HG02678 (cell line): ENCODE results near the gene VAV1.
"Not testable (repeated sequence)": the region's sequence is repeated elsewhere in the genome, so short reads cannot be mapped to it uniquely, and the experiment has no call there.

ENCODE experiments used
- ATAC-seq: cut with Tn5 transposase; IDR thresholded peaks from one replicate; pipeline ENCODE4 v1.9.1; 2021; ENCODE audit warnings: mild to moderate bottlenecking, moderate library complexity; ENCODE audit not compliant: unreplicated experiment

The VAV1 gene

DNA sequence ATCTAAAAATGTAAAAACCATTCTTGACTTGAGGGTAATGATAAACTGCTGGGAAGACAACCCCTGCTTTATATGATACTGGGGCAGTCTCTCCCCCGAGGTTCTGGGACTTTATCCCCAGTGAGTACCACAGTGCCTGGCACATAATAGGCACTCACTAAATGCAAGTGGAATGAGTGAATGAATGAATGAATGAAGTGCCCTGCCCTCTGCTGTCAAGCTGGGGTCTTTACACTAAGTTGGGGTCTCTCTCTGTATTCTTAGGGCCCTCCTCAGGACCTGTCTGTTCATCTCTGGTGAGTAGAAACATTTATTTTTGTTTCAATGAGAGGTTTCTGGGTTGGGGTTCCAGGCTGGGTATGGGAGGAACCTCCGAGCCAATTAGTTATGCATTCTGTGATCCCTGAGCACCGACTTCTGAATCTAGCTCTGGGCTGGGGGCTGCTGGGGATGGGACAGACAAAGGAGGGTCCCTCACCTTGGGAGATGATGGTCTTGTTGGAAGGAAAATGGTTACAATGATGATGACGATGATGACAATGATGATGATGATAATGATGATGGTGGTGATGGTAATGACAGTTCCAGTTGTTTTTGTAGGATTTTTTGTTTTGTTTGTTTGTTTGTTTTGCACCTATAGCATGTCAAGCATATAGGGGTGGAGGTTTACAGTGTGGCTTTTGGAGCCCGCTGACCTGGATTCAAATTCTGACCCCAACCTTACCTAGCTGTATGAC, 70.5 kb downstream of the VAV1 start:
- ATAC-seq: no peak

DNA sequence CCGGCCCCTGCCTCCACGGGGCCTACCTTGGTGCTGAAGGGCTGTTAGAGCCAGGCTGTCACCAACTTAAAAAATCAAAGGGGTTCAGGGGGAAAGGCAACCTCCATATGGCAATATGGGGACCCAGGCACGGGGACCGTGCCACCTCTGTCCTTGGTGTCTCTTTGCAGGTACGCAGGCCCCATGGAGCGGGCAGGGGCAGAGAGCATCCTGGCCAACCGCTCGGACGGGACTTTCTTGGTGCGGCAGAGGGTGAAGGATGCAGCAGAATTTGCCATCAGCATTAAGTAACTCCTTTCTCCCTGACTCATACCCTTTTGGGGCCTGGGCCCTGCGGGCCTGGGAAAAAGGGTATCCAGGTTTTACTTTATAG, 75.3 kb downstream of the VAV1 start:
- ATAC-seq: no peak

DNA sequence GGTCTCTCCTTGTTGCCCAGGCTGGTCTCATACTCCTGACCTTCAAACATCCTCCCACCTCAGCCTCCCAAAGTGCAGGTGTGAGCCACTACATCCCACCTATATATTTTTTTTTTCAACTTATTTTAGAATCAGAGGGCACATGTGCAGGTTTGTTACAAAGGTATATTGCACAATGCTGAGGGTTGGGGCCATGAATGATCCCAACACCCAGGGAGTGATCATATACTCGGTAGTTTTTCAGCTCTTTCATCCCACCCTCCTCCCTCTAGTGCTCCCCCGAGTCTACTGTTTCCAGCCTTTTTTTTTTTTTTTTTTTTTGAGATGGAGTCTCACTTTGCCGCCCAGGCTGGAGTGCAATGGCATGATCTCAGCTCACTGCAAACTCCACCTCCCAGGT, 76.5 kb downstream of the VAV1 start:
- no peak for ATAC-seq

DNA sequence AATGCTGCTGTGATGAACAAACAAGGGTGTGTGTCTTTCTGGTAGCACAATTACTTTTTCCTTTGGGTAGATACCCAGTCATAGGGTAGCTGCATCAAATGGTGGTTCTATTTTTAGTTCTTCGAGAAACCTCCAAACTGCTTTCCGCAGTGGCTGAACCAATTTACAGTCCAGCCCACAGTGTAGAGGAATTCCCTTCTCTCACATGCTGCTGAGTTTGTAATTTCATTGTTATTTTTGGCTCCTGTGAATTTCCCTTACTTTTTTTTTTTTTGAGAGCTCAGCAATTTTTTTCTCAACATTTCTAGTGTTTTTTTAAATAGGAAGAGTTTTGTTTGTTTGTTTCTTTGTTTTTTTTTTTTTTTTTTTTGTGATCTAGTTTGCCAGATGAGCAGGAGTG, 77.4 kb downstream of the VAV1 start:
- ATAC-seq: no peak

DNA sequence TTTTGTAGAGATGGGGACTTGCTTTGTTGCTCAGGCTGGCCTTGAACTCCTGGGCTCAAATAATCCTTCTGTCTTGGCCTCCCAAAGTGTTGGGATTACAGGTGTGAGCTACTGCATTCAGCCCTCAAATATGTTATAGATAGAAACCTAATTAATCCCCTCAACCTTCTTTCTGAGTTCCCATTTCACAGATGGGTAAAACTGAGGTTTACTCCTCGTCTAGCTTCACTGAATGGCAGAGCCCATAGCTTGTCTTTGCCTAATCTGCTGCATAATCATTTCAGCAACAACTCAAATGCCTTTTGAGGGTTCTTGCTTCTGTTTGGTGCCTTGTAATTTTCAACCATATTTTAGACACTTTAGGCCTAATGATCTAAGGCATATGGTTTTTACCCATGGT, 78.9 kb downstream of the VAV1 start:
- ATAC-seq: no peak

DNA sequence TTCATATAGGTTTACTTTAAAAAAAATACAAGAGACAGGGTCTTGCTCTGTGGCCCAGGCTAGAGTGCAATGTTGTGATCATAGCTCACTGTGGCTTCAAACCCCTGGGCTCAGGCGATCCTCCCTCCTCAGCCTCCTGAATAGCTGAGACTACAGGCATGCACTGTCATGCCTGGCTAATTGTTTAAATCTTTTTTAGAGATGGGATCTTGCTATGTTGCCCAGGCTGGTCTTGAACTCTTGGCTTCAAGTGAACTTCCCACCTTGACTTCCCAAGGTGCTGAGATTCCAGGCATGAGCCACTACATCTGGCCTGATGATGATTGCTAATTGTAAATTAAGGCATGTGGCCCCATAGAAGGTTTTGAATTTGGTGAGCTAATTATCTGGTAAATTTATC, 79.5 kb downstream of the VAV1 start:
- no peak for ATAC-seq

DNA sequence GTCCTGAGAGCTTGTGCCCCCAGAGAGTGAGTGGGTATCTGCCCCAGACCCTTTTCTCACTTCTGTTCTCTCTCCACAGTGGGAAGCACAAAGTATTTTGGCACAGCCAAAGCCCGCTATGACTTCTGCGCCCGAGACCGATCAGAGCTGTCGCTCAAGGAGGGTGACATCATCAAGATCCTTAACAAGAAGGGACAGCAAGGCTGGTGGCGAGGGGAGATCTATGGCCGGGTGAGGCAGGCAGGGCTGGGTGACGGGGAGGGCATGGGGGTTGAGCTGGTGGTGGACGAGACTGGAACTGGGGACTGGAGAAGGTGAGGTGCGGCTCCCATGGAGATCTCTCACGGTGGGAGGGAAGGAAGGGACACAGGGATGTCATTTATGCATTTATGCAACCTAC, 81.4 kb downstream of the VAV1 start:
- no peak for ATAC-seq

DNA sequence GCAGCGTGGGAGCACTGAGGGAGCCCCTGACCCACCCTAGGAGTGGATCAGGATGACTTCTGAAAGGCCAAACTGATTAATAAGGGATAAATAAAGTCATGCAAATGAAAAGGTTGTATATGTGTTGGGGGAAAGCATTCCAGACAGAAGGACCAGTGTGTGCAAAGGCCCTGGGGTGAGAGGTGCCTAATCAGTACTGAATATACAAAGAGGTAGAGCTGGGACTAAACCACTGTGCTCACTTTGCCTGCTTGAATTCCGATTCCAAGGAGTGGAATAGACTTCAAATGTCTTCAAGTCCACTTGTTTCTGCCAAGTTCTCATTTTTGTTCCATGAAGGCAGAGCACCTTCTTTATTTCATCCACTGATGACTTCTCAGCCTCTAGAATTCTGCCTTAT, 82.2 kb downstream of the VAV1 start:
- ATAC-seq: no peak

DNA sequence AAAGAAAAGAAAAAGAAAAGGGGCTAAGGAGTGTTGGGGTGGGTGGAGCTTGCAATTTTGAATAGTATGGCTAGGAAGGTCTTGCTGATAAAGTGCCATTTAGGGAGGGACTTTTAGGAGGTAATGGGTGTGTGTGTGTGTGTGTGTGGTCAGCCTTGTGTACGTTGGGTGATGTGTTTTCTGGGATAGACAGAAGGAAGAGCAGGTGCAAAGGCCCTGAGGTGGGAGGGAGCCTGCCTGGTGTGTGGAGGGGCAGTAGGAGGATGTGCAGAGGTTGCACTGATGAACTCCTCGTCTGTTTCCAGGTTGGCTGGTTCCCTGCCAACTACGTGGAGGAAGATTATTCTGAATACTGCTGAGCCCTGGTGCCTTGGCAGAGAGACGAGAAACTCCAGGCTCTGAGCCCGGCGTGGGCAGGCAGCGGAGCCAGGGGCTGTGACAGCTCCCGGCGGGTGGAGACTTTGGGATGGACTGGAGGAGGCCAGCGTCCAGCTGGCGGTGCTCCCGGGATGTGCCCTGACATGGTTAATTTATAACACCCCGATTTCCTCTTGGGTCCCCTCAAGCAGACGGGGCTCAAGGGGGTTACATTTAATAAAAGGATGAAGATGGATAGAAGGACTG, 84.4 kb downstream of the VAV1 start:
- ATAC-seq: no peak

DNA sequence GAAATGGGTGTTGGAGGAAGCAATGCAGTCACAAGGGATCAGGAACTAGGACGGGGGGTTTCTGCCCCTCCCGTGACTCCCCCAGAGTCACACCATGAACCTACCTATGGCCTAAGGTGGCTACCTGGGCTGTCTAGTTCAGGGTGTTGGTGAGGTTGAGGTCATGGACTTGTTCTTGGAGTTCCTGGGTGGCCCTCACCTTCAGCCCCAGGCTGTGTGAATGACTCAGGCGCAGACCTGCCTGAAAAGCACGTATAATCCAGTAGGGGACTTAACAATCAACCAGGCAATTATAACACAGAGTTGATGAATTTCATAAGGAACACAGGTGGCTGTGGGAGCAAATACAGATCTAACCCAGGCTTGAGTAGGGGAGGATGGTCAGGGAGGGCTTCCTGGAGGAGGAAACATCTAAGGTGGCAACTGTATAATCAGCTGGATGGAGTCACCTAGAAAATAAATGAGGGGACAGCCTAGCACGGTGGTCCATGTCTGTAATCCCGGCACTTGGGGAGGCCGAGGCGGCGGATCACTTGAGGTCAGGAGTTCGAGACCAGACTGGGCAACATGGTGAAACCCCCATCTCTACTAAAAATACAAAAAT, 89.3 kb downstream of the VAV1 start:
- no peak for ATAC-seq

DNA sequence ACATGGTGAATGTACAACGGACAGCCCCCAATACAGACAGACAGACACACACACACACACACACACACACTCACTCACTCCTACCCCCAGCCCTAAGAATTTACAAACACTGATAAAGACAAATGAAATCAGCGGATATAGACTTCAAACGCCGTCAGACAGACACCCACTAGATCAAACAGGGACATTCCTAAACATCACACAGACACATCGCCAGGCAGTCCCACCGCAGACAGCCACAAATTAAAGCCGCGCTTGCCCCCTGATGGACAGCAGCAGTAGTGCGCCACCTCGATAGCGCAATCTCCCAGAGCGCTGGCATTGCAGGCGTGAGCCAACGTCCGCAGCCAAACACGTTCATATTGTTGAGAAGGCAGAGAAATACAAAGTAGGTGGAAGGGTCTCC, 90.2 kb downstream of the VAV1 start:
- ATAC-seq: peak; percentile 66

DNA sequence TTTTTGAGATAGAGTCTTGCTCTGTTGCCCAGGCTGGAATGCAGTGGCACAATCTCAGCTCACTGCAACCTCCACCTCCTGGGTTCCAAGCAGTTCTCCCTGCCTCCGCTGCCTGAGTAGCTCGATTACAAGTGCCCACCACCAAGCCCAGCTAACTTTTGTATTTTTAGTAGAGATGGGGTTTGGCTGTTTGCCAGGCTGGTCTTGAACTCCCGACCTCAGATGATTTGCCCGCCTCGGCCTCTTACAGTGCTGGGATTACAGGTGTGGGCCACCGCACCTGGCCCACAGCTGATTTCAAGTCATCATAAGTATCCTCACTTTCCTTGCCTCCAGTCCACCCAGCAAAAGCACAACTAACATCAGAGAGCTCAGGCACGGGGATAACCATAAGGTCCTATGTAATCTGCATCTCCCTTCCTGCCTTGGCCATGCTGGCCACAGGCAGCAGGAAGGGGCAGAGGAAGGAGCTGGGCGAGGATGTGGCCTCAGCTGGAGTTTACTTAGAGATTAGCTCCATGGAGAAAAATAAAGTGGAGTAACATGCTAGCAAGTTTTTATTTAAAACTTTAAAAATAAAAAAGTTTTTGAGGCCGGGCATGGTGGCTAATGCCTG, 91.9 kb downstream of the VAV1 start:
- ATAC-seq: no peak

DNA sequence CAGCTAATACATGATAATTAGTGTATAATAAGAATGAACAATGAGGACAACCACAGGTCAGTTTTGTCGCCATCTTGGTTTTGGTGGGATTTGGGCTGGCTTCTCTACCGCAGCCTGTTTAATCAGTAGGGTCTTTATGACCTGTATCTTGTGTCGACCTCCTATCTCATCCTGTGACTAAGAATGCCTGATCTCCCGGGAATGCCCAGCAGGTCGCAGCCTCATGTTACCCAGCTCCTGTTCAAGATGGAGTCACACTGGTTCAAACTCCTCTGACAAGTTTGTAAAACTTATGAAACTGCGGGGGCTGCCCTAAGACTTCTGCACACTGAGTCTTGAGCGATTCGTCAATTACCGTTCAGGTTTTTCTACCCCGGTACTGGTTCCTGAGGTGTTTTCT, 93.3 kb downstream of the VAV1 start:
- no peak for ATAC-seq

DNA sequence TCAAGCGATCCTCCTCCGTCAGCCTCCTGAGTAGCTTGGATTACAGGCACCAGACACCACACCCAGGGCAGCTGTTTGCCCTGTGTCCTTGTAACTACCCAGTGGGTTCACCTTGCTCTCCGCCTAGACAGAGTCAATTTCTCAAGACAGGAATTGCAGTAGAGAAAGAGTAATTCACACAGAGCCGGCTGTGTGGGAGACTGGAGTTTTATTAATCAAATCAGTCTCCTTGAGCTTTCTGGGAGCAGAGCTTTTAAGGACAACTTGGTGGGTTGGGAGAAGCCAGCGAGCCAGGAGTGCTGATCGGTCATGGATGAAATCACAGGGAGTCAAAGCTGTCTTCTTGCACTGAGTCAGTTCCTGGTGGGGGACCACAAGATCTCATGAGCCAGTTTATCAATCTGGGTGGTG, 94.2 kb downstream of the VAV1 start:
- ATAC-seq: no peak

DNA sequence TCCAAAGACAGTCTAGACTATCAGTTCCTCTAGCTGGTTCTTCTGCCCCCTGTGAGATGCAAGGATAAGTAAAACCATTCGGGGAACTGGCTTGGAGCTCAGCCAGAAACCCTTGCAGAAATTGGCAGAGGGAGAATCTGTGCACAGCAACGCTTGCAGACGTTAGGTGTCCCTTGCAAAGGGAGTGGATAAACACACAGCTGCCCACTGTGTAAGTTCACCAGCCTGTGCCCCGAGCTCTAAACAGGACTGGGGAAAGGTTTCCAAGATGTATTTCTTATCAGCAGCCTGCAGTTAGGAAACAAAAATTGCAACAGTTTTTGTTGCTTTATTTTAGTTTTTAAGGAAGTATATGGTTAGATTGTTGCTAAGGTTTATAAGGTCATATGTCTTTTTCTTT, 95.8 kb downstream of the VAV1 start:
- no peak for ATAC-seq

DNA sequence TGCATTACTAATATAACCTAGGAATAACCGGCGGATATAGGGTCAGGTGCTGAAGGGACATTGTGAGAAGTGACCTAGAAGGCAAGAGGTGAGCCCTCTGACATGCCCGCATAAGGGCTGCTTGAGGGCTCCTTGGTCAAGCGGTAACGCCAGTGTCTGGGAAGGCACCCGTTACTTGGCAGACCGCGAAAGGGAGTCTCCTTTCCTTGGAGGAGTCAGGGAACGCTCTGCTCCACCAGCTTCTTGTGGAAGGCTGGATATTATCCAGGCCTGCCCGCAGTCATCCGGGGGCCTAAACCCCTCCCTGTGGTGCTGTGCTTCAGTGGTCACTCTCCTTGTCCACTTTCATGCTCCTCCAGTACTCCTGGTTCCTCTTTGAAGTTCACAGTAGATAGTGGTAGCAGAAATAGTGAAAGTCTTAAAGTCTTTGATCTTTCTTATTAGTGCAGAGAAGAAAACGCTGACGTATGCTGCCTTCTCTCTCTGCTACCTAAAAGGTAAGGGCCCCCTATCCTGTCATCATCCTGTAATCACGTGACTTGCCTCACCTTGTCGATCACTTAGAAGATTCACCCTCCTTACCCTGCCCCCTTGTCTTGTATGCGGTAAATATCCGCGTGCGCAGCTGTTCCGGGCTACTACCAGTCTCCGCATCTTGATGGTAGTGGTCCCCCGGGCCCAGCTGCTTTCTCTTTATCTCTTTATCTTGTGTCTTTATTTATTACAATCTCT, 96.8 kb downstream of the VAV1 start:
- ATAC-seq: not testable (repeated sequence)

DNA sequence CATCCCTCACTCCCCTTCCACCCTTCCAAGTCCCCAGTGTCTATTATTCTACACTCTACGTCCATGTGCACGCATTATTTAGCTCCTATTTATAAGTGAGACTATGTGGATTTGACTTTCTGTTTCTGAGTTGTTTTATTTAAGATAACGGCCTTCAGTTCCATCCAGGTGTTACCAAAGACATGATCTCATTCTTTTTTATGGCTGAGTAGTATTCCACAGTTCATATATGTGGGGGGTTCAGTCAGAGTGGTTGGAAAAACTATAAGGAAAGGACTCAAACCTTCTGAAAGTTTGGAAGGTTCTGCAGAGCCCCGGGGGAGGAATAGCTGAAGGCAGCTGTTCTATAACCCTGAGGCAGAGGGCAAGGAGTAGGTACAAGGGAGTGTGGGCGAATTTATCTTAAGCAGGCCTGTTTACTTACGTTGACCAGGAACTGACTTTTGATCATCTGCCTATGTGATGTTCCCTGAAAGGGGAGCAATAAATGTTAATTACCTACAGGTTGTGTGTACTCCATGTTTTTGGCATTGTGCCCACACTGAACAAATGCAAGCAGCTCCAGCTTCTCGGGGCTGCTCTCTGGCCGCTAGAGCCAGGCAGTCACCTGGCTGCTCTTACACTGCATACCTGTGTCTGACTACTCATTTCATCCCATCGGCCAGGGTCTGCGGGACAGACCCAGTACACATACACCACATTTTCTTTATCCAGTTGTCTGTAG, 101.4 kb downstream of the VAV1 start:
- no peak for ATAC-seq

DNA sequence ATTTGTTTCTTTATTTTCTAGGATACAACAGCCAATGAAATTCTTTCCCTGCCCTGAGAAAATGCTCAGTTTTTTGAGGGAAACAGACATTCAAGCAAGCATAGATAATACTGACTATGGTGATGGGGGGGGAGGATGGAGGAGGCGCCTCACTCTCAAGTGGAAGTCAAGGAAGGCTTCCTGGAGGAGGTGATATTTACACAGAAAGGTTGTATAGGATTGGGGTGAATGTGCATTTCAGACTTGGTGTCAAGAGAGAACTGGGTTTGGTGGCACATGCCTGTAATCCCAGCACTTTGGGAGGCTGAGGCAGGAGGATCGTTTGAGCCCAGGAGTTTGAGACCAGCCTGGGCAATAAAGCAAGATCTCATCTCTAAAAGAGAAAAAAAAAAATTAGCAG, 102.7 kb downstream of the VAV1 start:
- ATAC-seq: no peak

DNA sequence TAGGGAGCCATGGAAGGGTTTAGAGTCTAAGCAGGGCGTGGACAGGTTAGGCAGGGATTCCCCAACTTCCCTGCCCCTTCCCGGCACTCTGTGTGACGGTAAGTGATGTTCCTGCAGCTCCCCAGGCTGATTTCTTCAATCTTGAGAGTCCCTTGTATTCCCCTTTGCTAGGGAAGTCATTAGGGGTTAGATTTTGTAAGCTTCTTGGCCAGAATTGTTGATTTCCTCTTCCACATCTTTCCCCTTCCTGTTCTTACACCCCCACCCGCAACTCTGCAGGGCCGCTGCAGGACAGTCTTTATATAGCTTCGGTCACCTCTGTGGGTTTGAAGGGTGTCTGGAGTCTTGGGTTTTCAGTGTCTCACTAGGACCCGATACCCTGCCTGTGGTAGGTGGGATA, 104.2 kb downstream of the VAV1 start:
- no peak for ATAC-seq

DNA sequence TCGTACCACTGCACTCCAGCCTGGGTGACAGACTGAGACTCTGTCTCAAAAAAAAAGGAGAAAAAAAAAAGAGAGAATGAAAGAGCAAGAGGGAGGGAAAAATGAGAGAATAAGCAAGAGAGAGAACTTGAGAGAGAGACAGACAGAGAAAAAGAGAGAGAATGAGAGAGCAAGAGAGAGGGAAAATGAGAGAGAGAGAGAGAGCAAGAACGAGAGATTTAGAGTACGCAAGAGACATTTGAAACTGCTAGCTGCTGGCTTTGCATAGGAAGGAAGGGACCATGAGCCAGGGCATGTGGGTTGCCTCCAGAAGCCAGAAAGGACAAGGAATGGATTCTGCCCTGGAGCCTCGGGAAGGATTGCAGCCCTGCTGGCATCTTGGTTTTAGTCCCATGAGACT, 105.3 kb downstream of the VAV1 start:
- ATAC-seq: no peak
